ENCODE data around the gene DLG2. TPM values are rescaled to one million over a fixed set of nuclear protein-coding genes. Genes with fewer than 3 reads are reported as not detected.

DLG2 gene
- total and polyA plus RNA-seq, 2 of the 4 experiments (the other 2 are of a cell fraction): 0.31 to 0.36 TPM

DNA sequence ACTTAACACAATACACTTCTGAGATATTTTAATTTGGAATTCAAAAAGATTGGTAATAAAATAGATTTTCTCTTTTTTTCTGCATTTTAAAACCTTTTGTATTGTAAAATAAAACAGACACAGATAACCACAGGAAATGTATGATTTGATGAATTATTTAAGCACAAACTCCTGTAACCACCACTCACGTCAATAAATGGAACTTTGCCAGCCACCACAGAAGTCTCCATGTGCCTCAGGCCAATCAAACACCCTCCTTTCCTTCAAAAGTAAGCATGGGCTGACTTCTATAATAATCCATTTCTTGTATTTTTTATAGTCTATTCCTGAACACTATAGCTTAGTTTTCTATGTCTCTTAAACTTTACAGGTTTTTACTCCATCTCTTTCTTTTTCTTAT is 721.7 kb downstream of the DLG2 start:
- no peak overlapping the region for H2AK5ac ChIP-seq (ENCODE audit: low read depth, low read length)
- intact Hi-C loops (cut with micrococcal nuclease): no loop called here

More for the DNA sequence above, 721.7 kb downstream of the DLG2 start:
- POLR2A ChIA-PET (ENCODE audit: unreplicated experiment): no interaction called here
- Histone ChIP-seq H3K9me1 (ENCODE audit: insufficient read depth, low read length) (no peaks in the 10 kb centered on the region), H3K27me3 (ENCODE audit: control insufficient read depth, insufficient read depth, low read length) (no peaks in the 10 kb centered on the region), H3K56ac (ENCODE audit: extremely low read depth, insufficient read depth, low read length) (no peak overlapping the region), H3K9ac (ENCODE audit: low read depth, low read length) (no peak overlapping the region), H3K4ac (ENCODE audit: low read depth, low read length) (no peak overlapping the region), H2BK20ac (ENCODE audit: low read depth, low read length) (no peak overlapping the region), H2BK120ac (ENCODE audit: low read depth, low read length) (no peak overlapping the region), H4K20me1 (ENCODE audit: insufficient read depth, low read length) (no peaks in the 10 kb centered on the region), H4K91ac (ENCODE audit: insufficient read depth, low read depth, low read length) (no peak overlapping the region), H2BK5ac (ENCODE audit: low read depth, low read length, poor library complexity, severe bottlenecking) (no peak overlapping the region), H4K8ac (ENCODE audit: low read depth in 2 of 2, low read length in 2 of 2) (no peak overlapping the region), H2BK15ac (ENCODE audit: low read depth, low read length) (no peak overlapping the region), H3K14ac (replicated peaks; ENCODE audit: low read depth, low read length) (no peak overlapping the region), H3K27ac (ENCODE audit: insufficient read depth, low read length) (no peak overlapping the region), H3K18ac (ENCODE audit: low read depth, low read length) (no peak overlapping the region), H3K36me3 (ENCODE audit: control insufficient read depth, insufficient read depth, low read length) (no peaks in the 10 kb centered on the region), H3K79me1 (ENCODE audit: low read depth in 1 of 2, low read length in 2 of 2) (no peaks in the 10 kb centered on the region), H3K9me3 (ENCODE audit: control insufficient read depth, insufficient read depth, low read length) (no peaks in the 10 kb centered on the region), H3K4me3 (ENCODE audit: insufficient read depth, low read depth, low read length) (no peak overlapping the region), H2AK9ac (replicated peaks; ENCODE audit: low read depth, low read length, poor library complexity) (no peak overlapping the region), H3K4me2 (ENCODE audit: low read depth, low read length) (no peak overlapping the region), H3K4me1 (ENCODE audit: control insufficient read depth, insufficient read depth, low read length) (no peaks in the 10 kb centered on the region), H3K23ac (ENCODE audit: low read depth, low read length) (no peak overlapping the region), H4K5ac (ENCODE audit: low read depth, low read length) (no peak overlapping the region), H2AFZ (replicated peaks; ENCODE audit: low read length, poor library complexity) (no peak overlapping the region)
- WGBS, 2 experiments (ENCODE audit: extremely low coverage in 2 of 2, insufficient read length in 1 of 2): no CpG with 5 or more reads among the region's 1 CpG
- no peak for ATAC-seq (ENCODE audit: low read depth)
- in situ Hi-C loops (cut with MboI; ENCODE audit: low sequenced_read_pairs): no loop called here
- no TSS peak for BruUV-seq (replicated peaks)
- peak; percentile 22 for DNase-seq
- dilution Hi-C loops (cut with HindIII; ENCODE audit: low sequenced_read_pairs, unreplicated experiment): no loop called here
- CTCF ChIA-PET: no interaction called here
- TF ChIP-seq FOS (IDR thresholded peaks at IDR 0.05; ENCODE audit: low read depth, low read length) (no peak), BHLHE40 (IDR thresholded peaks at IDR 0.05; ENCODE audit: low read depth, low read length) (no peak), CEBPB (IDR thresholded peaks at IDR 0.05; ENCODE audit: low read depth, low read length) (no peak), NFE2L2 (IDR thresholded peaks at IDR 0.05; ENCODE audit: low read depth, low read length) (no peak), CTCF (conservative IDR thresholded peaks at IDR 0.05; ENCODE audit: low read depth, low read length) (no peak), MXI1 (IDR thresholded peaks at IDR 0.05; ENCODE audit: borderline replicate concordance, low read depth, low read length) (no peak), RAD21 (IDR thresholded peaks at IDR 0.05; ENCODE audit: low read length) (no peak), CHD1 (IDR thresholded peaks at IDR 0.05; ENCODE audit: low read depth, low read length) (no peak), RFX5 (IDR thresholded peaks at IDR 0.05; ENCODE audit: low read depth, low read length) (no peak), MAZ (IDR thresholded peaks at IDR 0.05; ENCODE audit: borderline replicate concordance, low read depth, low read length) (no peak), SMC3 (IDR thresholded peaks at IDR 0.05; ENCODE audit: low read depth, low read length) (no peak), MAFK (IDR thresholded peaks at IDR 0.05; ENCODE audit: low read depth, low read length) (no peak), RCOR1 (IDR thresholded peaks at IDR 0.05; ENCODE audit: insufficient replicate concordance, low read length) (no peak), POLR2A (IDR thresholded peaks at IDR 0.05; ENCODE audit: low read depth, low read length) (no peak)
- TF ChIP-seq, protein P1, sequence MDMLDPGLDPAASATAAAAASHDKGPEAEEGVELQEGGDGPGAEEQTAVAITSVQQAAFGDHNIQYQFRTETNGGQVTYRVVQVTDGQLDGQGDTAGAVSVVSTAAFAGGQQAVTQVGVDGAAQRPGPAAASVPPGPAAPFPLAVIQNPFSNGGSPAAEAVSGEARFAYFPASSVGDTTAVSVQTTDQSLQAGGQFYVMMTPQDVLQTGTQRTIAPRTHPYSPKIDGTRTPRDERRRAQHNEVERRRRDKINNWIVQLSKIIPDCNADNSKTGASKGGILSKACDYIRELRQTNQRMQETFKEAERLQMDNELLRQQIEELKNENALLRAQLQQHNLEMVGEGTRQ (IDR thresholded peaks at IDR 0.05; ENCODE audit: low read depth, low read length): no peak
- TF ChIP-seq, protein P2, sequence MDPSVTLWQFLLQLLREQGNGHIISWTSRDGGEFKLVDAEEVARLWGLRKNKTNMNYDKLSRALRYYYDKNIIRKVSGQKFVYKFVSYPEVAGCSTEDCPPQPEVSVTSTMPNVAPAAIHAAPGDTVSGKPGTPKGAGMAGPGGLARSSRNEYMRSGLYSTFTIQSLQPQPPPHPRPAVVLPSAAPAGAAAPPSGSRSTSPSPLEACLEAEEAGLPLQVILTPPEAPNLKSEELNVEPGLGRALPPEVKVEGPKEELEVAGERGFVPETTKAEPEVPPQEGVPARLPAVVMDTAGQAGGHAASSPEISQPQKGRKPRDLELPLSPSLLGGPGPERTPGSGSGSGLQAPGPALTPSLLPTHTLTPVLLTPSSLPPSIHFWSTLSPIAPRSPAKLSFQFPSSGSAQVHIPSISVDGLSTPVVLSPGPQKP (IDR thresholded peaks at IDR 0.05; ENCODE audit: borderline replicate concordance, low read depth, low read length): no peak

Measured in IMR-90 (cell line).